Measurements from ENCODE around the gene RIC1.

DNA sequence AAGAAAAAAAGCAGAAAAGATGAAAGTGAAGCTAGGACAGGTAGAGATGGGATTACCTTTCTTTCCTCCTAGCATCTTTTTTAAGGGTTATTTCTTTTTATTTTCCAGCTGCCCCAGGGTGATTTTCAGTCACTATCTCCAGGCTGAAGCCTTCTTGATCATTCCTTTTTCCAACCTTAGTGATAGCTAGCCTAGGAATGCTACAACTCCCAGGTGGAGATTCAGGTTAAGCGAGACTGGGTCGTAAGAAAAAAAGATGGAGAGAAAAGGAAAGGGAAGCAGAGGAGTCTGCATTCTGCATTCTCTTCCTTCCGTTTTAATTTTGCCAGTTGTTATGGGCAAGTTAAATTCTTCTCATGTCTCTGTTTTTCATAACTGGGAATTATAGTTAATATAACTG is 36.7 kb upstream of the RIC1 start:
- TF ChIP-seq, protein P1, sequence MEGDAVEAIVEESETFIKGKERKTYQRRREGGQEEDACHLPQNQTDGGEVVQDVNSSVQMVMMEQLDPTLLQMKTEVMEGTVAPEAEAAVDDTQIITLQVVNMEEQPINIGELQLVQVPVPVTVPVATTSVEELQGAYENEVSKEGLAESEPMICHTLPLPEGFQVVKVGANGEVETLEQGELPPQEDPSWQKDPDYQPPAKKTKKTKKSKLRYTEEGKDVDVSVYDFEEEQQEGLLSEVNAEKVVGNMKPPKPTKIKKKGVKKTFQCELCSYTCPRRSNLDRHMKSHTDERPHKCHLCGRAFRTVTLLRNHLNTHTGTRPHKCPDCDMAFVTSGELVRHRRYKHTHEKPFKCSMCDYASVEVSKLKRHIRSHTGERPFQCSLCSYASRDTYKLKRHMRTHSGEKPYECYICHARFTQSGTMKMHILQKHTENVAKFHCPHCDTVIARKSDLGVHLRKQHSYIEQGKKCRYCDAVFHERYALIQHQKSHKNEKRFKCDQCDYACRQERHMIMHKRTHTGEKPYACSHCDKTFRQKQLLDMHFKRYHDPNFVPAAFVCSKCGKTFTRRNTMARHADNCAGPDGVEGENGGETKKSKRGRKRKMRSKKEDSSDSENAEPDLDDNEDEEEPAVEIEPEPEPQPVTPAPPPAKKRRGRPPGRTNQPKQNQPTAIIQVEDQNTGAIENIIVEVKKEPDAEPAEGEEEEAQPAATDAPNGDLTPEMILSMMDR (IDR thresholded peaks at IDR 0.05): no peak
- TF ChIP-seq POLR2A (IDR thresholded peaks at IDR 0.05): no peak
